Endodermal cell (in vitro differentiated cells): ENCODE data around the gene ZNF575. TPM values are rescaled to one million over a fixed set of nuclear protein-coding genes. Genes with fewer than 3 reads are reported as not detected.
"Not testable (repeated sequence)": the region's sequence is repeated elsewhere in the genome, so short reads cannot be mapped to it uniquely, and the experiment has no call there.

Experiments
- DNase-seq: peaks from one replicate; pipeline ENCODE4 v3.0.0-alpha.2; 2017
- H3K27ac ChIP-seq: 2 replicates; pipeline ENCODE4 v1.5.1; 2013; ENCODE audit warnings: mild to moderate bottlenecking, low read depth, low read length, moderate library complexity
- H3K27me3 ChIP-seq: 2 replicates; pipeline ENCODE4 v1.6.1; 2013; ENCODE audit warnings: mild to moderate bottlenecking, low read length, moderate library complexity; ENCODE audit not compliant: insufficient read depth, control insufficient read depth, poor library complexity, severe bottlenecking
- H3K36me3 ChIP-seq: 2 replicates; pipeline ENCODE4 v1.7.0; 2013; ENCODE audit warnings: mild to moderate bottlenecking, low read length, moderate library complexity; ENCODE audit not compliant: control insufficient read depth, insufficient read depth
- H3K4me1 ChIP-seq: one replicate; pipeline ENCODE4 v1.7.0; 2013; ENCODE audit warnings: low read length; ENCODE audit not compliant: control insufficient read depth, insufficient read depth
- H3K4me3 ChIP-seq: 2 replicates; pipeline ENCODE4 v1.5.1; 2013; ENCODE audit warnings: mild to moderate bottlenecking, low read length, moderate library complexity
- H3K9ac ChIP-seq: 2 replicates; pipeline ENCODE4 v1.6.1; 2013; ENCODE audit warnings: mild to moderate bottlenecking, low read length, moderate library complexity; ENCODE audit not compliant: poor library complexity, severe bottlenecking; ENCODE audit errors: extremely low read depth
- H3K9me3 ChIP-seq: 2 replicates; pipeline ENCODE4 v1.6.1; 2013; ENCODE audit warnings: mild to moderate bottlenecking, low read length, moderate library complexity; ENCODE audit not compliant: control insufficient read depth
- H3K27ac Mint-ChIP-seq: 2 replicates; pipeline ENCODE4 v1.8.0; 2020; ENCODE audit warnings: mixed read lengths
- H3K27me3 Mint-ChIP-seq: 2 replicates; pipeline ENCODE4 v1.8.0; 2021; ENCODE audit warnings: mild to moderate bottlenecking, mixed read lengths; ENCODE audit not compliant: insufficient read depth
- H3K36me3 Mint-ChIP-seq: 2 replicates; pipeline ENCODE4 v1.8.0; 2020; ENCODE audit warnings: low read depth, mixed read lengths
- H3K4me1 Mint-ChIP-seq: 2 replicates; pipeline ENCODE4 v1.8.0; 2020; ENCODE audit warnings: mixed read lengths
- H3K4me3 Mint-ChIP-seq: 2 replicates; pipeline ENCODE4 v1.8.0; 2020; ENCODE audit warnings: mild to moderate bottlenecking, moderate library complexity, mixed read lengths
- H3K9me3 Mint-ChIP-seq: 2 replicates; pipeline ENCODE4 v1.8.0; 2020; ENCODE audit warnings: mild to moderate bottlenecking, mixed read lengths
- CTCF ChIP-seq: fragments of 200-600 bp; sonication (generic); conservative IDR thresholded peaks from 2 replicates; pipeline ENCODE4 v1.5.0; 2021; ENCODE audit warnings: antibody characterized with exemption, mild to moderate bottlenecking
- WGBS, 2 experiments: methylation state at CpG; one replicate each; pipeline versions ENCODE4 v1.1.5 to v1.1.7; 2013; ENCODE audit warnings: missing lambda C conversion rate in 2 of 2, mixed read lengths in 1 of 2; ENCODE audit not compliant: insufficient coverage in 1 of 2, insufficient read length in 1 of 2; 5-methylcytosine and 5-hydroxymethylcytosine counted together
- total RNA-seq, 2 donors: library from RNA; stranded (reverse); fragmentation: NEBNext Ultra II Directional in 1 of 2; extraction: Animal tissue kit (Norgen Biotek cat#: 25700) in 1 of 2; gene quantifications; 2 replicates in 1 of 2; 3 replicates in 1 of 2; pipeline ENCODE4 v1.2.1, GENCODE V29; 2021

The ZNF575 gene
- total RNA-seq, 2 donors from 2014 or later: 0.22 TPM

- no peak overlapping the region for H3K27ac ChIP-seq
- no peak overlapping the region for H3K4me3 Mint-ChIP-seq
- H3K4me3 ChIP-seq: no peak overlapping the region
- DNase-seq: no peak
- H3K36me3 ChIP-seq: peaks cover 47% of the 10 kb centered on the region
- peaks cover 4% of the 10 kb centered on the region for H3K9me3 Mint-ChIP-seq
- peaks cover 82% of the 10 kb centered on the region for H3K36me3 Mint-ChIP-seq
- peak overlapping the region; percentile 44 for H3K27ac Mint-ChIP-seq
- H3K9me3 ChIP-seq: no peaks in the 10 kb centered on the region
- H3K27me3 Mint-ChIP-seq: no peaks in the 10 kb centered on the region
- H3K9ac ChIP-seq: no peak overlapping the region
- H3K27me3 ChIP-seq: no peaks in the 10 kb centered on the region
- TF ChIP-seq CTCF: no peak
- H3K4me1 ChIP-seq: no peaks in the 10 kb centered on the region
- no peaks in the 10 kb centered on the region for H3K4me1 Mint-ChIP-seq
- WGBS, 2 experiments: 90 to 100% methylated on average over 4 to 5 of the region's 5 CpGs
Measured at GRCh38 chr19:43545276-43545675, 12.3 kb downstream of the ZNF575 start.

GRCh38 chr19:43545981-43546380 lies 13.0 kb downstream of the ZNF575 start:
- Histone ChIP-seq H3K4me1 (no peaks in the 10 kb centered on the region), H3K4me3 (no peak overlapping the region), H3K27ac (no peak overlapping the region), H3K36me3 (peaks cover 46% of the 10 kb centered on the region), H3K27me3 (no peaks in the 10 kb centered on the region), H3K9ac (no peak overlapping the region), H3K9me3 (no peaks in the 10 kb centered on the region)
- Mint-ChIP-seq H3K27me3 (no peaks in the 10 kb centered on the region), H3K4me1 (no peaks in the 10 kb centered on the region), H3K4me3 (no peak overlapping the region), H3K27ac (no peak overlapping the region), H3K9me3 (no peaks in the 10 kb centered on the region), H3K36me3 (peaks cover 81% of the 10 kb centered on the region)
- WGBS, 2 experiments: 89 to 100% methylated on average over 1 to 2 of the region's 2 CpGs
- DNase-seq: no peak
- no peak for TF ChIP-seq CTCF

- H3K27ac ChIP-seq: no peak overlapping the region
- no peaks in the 10 kb centered on the region for H3K4me1 Mint-ChIP-seq
- no peak for DNase-seq
- H3K9me3 ChIP-seq: no peaks in the 10 kb centered on the region
- H3K4me1 ChIP-seq: no peaks in the 10 kb centered on the region
- H3K36me3 Mint-ChIP-seq: peaks cover 81% of the 10 kb centered on the region
- H3K27ac Mint-ChIP-seq: no peak overlapping the region
- H3K27me3 Mint-ChIP-seq: no peaks in the 10 kb centered on the region
- H3K4me3 ChIP-seq: no peak overlapping the region
- H3K27me3 ChIP-seq: no peaks in the 10 kb centered on the region
- WGBS, 2 experiments: 93 to 96% methylated on average over 2 to 3 of the region's 3 CpGs
- no peak overlapping the region for H3K9ac ChIP-seq
- TF ChIP-seq CTCF: no peak
- H3K4me3 Mint-ChIP-seq: no peak overlapping the region
- H3K9me3 Mint-ChIP-seq: no peaks in the 10 kb centered on the region
- peaks cover 48% of the 10 kb centered on the region for H3K36me3 ChIP-seq
Measured at GRCh38 chr19:43546581-43546980, 13.6 kb downstream of the ZNF575 start.

- 80% methylated on average over 1 of the region's 24 CpGs; no CpG with 5 or more reads in 1 of the 2 experiments for WGBS, 2 experiments
- H3K4me1 ChIP-seq, H3K9ac ChIP-seq, H3K9me3 ChIP-seq, H3K27me3 Mint-ChIP-seq, H3K27ac Mint-ChIP-seq, H3K4me3 ChIP-seq, H3K4me3 Mint-ChIP-seq, H3K4me1 Mint-ChIP-seq, H3K27me3 ChIP-seq, H3K27ac ChIP-seq, DNase-seq, H3K9me3 Mint-ChIP-seq: not testable (repeated sequence)
- H3K36me3 ChIP-seq: peaks cover 44% of the 10 kb centered on the region
- peaks cover 76% of the 10 kb centered on the region for H3K36me3 Mint-ChIP-seq
Measured at GRCh38 chr19:43547926-43548325, 14.9 kb downstream of the ZNF575 start.
